ENCODE data around the gene ALDH3A1.
"Not testable (repeated sequence)": the region's sequence is repeated elsewhere in the genome, so short reads cannot be mapped to it uniquely, and the experiment has no call there.

Gene ALDH3A1

GRCh38 chr17:19747829-19748806 is at the start of gene ALDH3A1:
ALDH3A1 (minus strand) TSS chr17:19748298; CDS start chr17:19745129, 3,169 bp downstream.
- peak; percentile 81 for DNase-seq (ENCODE audit: low read depth)

GRCh38 chr17:19796457-19796856 is 48.4 kb upstream of the ALDH3A1 start:
- DNase-seq (ENCODE audit: low read depth): no peak

GRCh38 chr17:19791918-19792550 is 43.9 kb upstream of the ALDH3A1 start:
- DNase-seq (ENCODE audit: low read depth): no peak

- DNase-seq (ENCODE audit: low read depth): peak; percentile 7
Observed at GRCh38 chr17:19787733-19788357, 39.7 kb upstream of the ALDH3A1 start.

- DNase-seq (ENCODE audit: low read depth): no peak
Observed at GRCh38 chr17:19785854-19786253, 37.8 kb upstream of the ALDH3A1 start.

- no peak for DNase-seq (ENCODE audit: low read depth)
Observed at GRCh38 chr17:19781488-19782458, 33.7 kb upstream of the ALDH3A1 start.

GRCh38 chr17:19780846-19781245 is 32.7 kb upstream of the ALDH3A1 start:
- DNase-seq (ENCODE audit: low read depth): no peak

- no peak for DNase-seq (ENCODE audit: low read depth)
Observed at GRCh38 chr17:19773534-19773933, 25.4 kb upstream of the ALDH3A1 start.

GRCh38 chr17:19771971-19772630 is 24.0 kb upstream of the ALDH3A1 start:
- DNase-seq (ENCODE audit: low read depth): no peak

GRCh38 chr17:19770985-19771735 is 23.1 kb upstream of the ALDH3A1 start:
- no peak for DNase-seq (ENCODE audit: low read depth)

- peak; percentile 14 for DNase-seq (ENCODE audit: low read depth)
Observed at GRCh38 chr17:19769946-19770652, 22.0 kb upstream of the ALDH3A1 start.

GRCh38 chr17:19768046-19768782 is 20.1 kb upstream of the ALDH3A1 start:
- no peak for DNase-seq (ENCODE audit: low read depth)

GRCh38 chr17:19766421-19767270 is 18.5 kb upstream of the ALDH3A1 start:
- DNase-seq (ENCODE audit: low read depth): peak; percentile 34

- no peak for DNase-seq (ENCODE audit: low read depth)
Observed at GRCh38 chr17:19766016-19766415, 17.9 kb upstream of the ALDH3A1 start.

GRCh38 chr17:19763991-19764390 is 15.9 kb upstream of the ALDH3A1 start:
- not testable (repeated sequence) for DNase-seq (ENCODE audit: low read depth)

GRCh38 chr17:19763416-19763815 is 15.3 kb upstream of the ALDH3A1 start:
- no peak for DNase-seq (ENCODE audit: low read depth)

- peak; percentile 56 for DNase-seq (ENCODE audit: low read depth)
Observed at GRCh38 chr17:19762515-19762961, 14.4 kb upstream of the ALDH3A1 start.

- DNase-seq (ENCODE audit: low read depth): no peak
Observed at GRCh38 chr17:19760746-19761145, 12.6 kb upstream of the ALDH3A1 start.
